Natural killer cell (primary cell): ENCODE data around the gene PID1. TPM values are rescaled to one million over a fixed set of nuclear protein-coding genes. Genes with fewer than 3 reads are reported as not detected.

Experiments used
- ATAC-seq, 3 donors: fragments of 150-1000 bp in 2 of 3; fragments of 200-7000 bp in 1 of 3; cut with Tn5 transposase; 1 replicate in 1 of 3; 2 replicates in 2 of 3; pipeline ENCODE4 v1.10.0; 2021; ENCODE audit warnings: mild to moderate bottlenecking in 2 of 3, moderate library complexity in 2 of 3
- DNase-seq, 2 donors: peaks; one replicate each; pipeline versions ENCODE4 v3.0.0 to v3.0.0-alpha.2; 2013 to 2021; ENCODE audit warnings: mixed read lengths in 1 of 2
- H3K27ac ChIP-seq: one replicate; pipeline ENCODE4 v1.5.1; 2013; ENCODE audit warnings: mild to moderate bottlenecking, low read length
- H3K27me3 ChIP-seq: one replicate; pipeline ENCODE4 v1.6.1; 2013; ENCODE audit warnings: low read length; ENCODE audit not compliant: control insufficient read depth, insufficient read depth
- H3K36me3 ChIP-seq: one replicate; pipeline ENCODE4 v1.6.1; 2013; ENCODE audit warnings: low read length; ENCODE audit not compliant: control insufficient read depth, insufficient read depth
- H3K4me1 ChIP-seq: one replicate; pipeline ENCODE4 v1.6.1; 2013; ENCODE audit warnings: low read length; ENCODE audit not compliant: control insufficient read depth, insufficient read depth
- H3K4me3 ChIP-seq: one replicate; pipeline ENCODE4 v1.5.1; 2013; ENCODE audit warnings: low read length
- H3K9me3 ChIP-seq: one replicate; pipeline ENCODE4 v1.6.1; 2013; ENCODE audit warnings: low read length; ENCODE audit not compliant: control insufficient read depth, insufficient read depth
- H3K27ac Mint-ChIP-seq, 2 donors: one replicate each; pipeline ENCODE4 v1.8.0; 2022; ENCODE audit warnings: mild to moderate bottlenecking in 2 of 2, mixed read lengths in 2 of 2, moderate library complexity in 1 of 2
- H3K27me3 Mint-ChIP-seq, 2 donors: one replicate each; pipeline ENCODE4 v1.8.0; 2022; ENCODE audit warnings: low read depth in 2 of 2, mixed read lengths in 2 of 2
- H3K36me3 Mint-ChIP-seq: one replicate; pipeline ENCODE4 v1.8.0; 2022; ENCODE audit warnings: mixed read lengths
- H3K4me1 Mint-ChIP-seq, 2 donors: one replicate each; pipeline ENCODE4 v1.8.0; 2022; ENCODE audit warnings: mixed read lengths in 2 of 2
- H3K4me3 Mint-ChIP-seq: one replicate; pipeline ENCODE4 v1.8.0; 2022; ENCODE audit warnings: mild to moderate bottlenecking, moderate library complexity, mixed read lengths
- H3K9me3 Mint-ChIP-seq, 2 donors: one replicate each; pipeline ENCODE4 v1.8.0; 2022; ENCODE audit warnings: mixed read lengths in 2 of 2
- CTCF ChIP-seq: fragments of 200-600 bp; IDR thresholded peaks from one replicate; pipeline ENCODE4 v1.8.0; 2022; ENCODE audit warnings: antibody characterized with exemption
- WGBS: methylation state at CpG from one replicate; pipeline ENCODE4 v1.1.7; 2013; ENCODE audit warnings: missing lambda C conversion rate; ENCODE audit not compliant: insufficient coverage; 5-methylcytosine and 5-hydroxymethylcytosine counted together
- intact Hi-C: fragments of 100-400 bp; cut with micrococcal nuclease; formaldehyde crosslinking; loops from one replicate; pipeline ENCODE4 v1.14.2; 2022
- total RNA-seq, 4 donors: library from RNA; stranded (reverse); fragments of 120-200 nt in 1 of 4; gene quantifications; one replicate each; pipeline versions ENCODE4 v1.2.3 to v1.2.4, GENCODE V29; 2013 to 2022

PID1 gene
- total RNA-seq, 3 donors from 2014 or later (not counting 1 experiment from before 2014, with no cell fraction given), result 0.56 to 3.0 (median 1.0) TPM

GRCh38 chr2:229098801-229099200, 172.3 kb downstream of the PID1 start:
- ATAC-seq, result no peak

GRCh38 chr2:229096409-229097066, 174.5 kb downstream of the PID1 start:
- H3K27ac Mint-ChIP-seq, result no peak overlapping the region
- DNase-seq (no peak), ATAC-seq (no peak)
- H3K9me3 Mint-ChIP-seq, result peaks cover 7 to 13% of the 10 kb centered on the region in 2 donors
- intact Hi-C loops, result no loop called here
- whole genome bisulfite sequencing, result 97% methylated on average over 3 of the region's 4 CpGs
- H3K4me3 Mint-ChIP-seq, result no peak overlapping the region
- no peaks in the 10 kb centered on the region for H3K4me1 ChIP-seq
- no peaks in the 10 kb centered on the region for H3K27me3 Mint-ChIP-seq
- TF ChIP-seq CTCF, result no peak
- H3K36me3 Mint-ChIP-seq, result no peaks in the 10 kb centered on the region
- no peaks in the 10 kb centered on the region for H3K4me1 Mint-ChIP-seq
- no peaks in the 10 kb centered on the region for H3K36me3 ChIP-seq
- no peak overlapping the region for H3K4me3 ChIP-seq
- no peaks in the 10 kb centered on the region for H3K27me3 ChIP-seq
- no peak overlapping the region for H3K27ac ChIP-seq
- H3K9me3 ChIP-seq, result no peaks in the 10 kb centered on the region

More at GRCh38 chr2:229098801-229099200, 172.3 kb downstream of the PID1 start:
- no peaks in the 10 kb centered on the region for H3K36me3 ChIP-seq
- Mint-ChIP-seq H3K36me3 (no peaks in the 10 kb centered on the region), H3K4me1 (no peaks in the 10 kb centered on the region), H3K4me3 (no peak overlapping the region), H3K27ac (no peak overlapping the region), H3K27me3 (no peaks in the 10 kb centered on the region), H3K9me3 (peaks cover 5 to 9% of the 10 kb centered on the region in 2 donors)
- H3K27me3 ChIP-seq, result no peaks in the 10 kb centered on the region
- H3K27ac ChIP-seq, result no peak overlapping the region
- intact Hi-C loops, result no loop called here
- H3K4me3 ChIP-seq, result no peak overlapping the region
- no peak for TF ChIP-seq CTCF
- no peak for DNase-seq
- WGBS, result 66% methylated on average over 6 of the region's 6 CpGs
- H3K4me1 ChIP-seq, result no peaks in the 10 kb centered on the region
- H3K9me3 ChIP-seq, result no peaks in the 10 kb centered on the region

GRCh38 chr2:229095472-229095871, 175.6 kb downstream of the PID1 start:
- Mint-ChIP-seq H3K36me3 (no peaks in the 10 kb centered on the region), H3K27me3 (no peaks in the 10 kb centered on the region), H3K4me3 (no peak overlapping the region), H3K9me3 (peaks cover 5 to 13% of the 10 kb centered on the region in 2 donors), H3K27ac (no peak overlapping the region), H3K4me1 (no peaks in the 10 kb centered on the region)
- H3K4me3 ChIP-seq, result no peak overlapping the region
- no peaks in the 10 kb centered on the region for H3K27me3 ChIP-seq
- DNase-seq (no peak), ATAC-seq (no peak)
- no peaks in the 10 kb centered on the region for H3K36me3 ChIP-seq
- TF ChIP-seq CTCF, result no peak
- intact Hi-C loops, result no loop called here
- H3K27ac ChIP-seq, result no peak overlapping the region
- WGBS, result 100% methylated on average over 1 of the region's 1 CpG
- no peaks in the 10 kb centered on the region for H3K9me3 ChIP-seq
- no peaks in the 10 kb centered on the region for H3K4me1 ChIP-seq

- Histone ChIP-seq H3K4me1 (no peaks in the 10 kb centered on the region), H3K9me3 (no peaks in the 10 kb centered on the region), H3K36me3 (no peaks in the 10 kb centered on the region), H3K27me3 (no peaks in the 10 kb centered on the region), H3K27ac (no peak overlapping the region), H3K4me3 (no peak overlapping the region)
- Mint-ChIP-seq H3K9me3 (peaks cover 9 to 12% of the 10 kb centered on the region in 2 donors), H3K27me3 (no peaks in the 10 kb centered on the region), H3K4me3 (no peak overlapping the region), H3K4me1 (no peaks in the 10 kb centered on the region), H3K36me3 (no peaks in the 10 kb centered on the region), H3K27ac (no peak overlapping the region)
- ATAC-seq (no peak), DNase-seq (no peak)
- 100% methylated on average over 1 of the region's 2 CpGs for WGBS
- TF ChIP-seq CTCF, result no peak
- intact Hi-C loops, result no loop called here
Measured at GRCh38 chr2:229090225-229090624, 180.9 kb downstream of the PID1 start.
